HG02943 (cell line): Measurements from ENCODE around the gene CALB2.
"Not testable (repeated sequence)": the region's sequence is repeated elsewhere in the genome, so short reads cannot be mapped to it uniquely, and the experiment has no call there.

Experiments used
- ATAC-seq: cut with Tn5 transposase; IDR thresholded peaks from one replicate; pipeline ENCODE4 v1.9.1; 2021; ENCODE audit warnings: mild to moderate bottlenecking, low read depth, moderate library complexity; ENCODE audit not compliant: unreplicated experiment

The CALB2 gene

DNA sequence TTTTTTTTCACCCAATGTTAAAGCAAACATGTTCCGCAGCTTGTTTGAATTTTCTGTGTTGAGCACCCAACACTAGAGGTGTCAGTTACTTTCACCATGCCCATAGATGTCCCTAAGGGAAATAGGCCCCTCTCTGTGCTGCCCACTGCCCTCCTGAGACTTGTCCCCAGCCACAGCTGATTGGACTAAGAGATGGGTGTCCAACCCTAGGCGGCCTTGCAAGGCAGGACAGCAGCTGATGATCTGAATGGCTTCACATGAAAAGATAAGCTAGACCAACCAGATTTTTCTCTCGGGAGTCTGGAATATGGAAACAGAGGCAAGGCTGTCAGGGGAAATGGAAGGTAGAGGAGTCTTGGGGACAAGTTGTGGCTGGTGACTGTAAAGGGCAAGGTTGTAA, 6.1 kb upstream of the CALB2 start:
- no peak for ATAC-seq

DNA sequence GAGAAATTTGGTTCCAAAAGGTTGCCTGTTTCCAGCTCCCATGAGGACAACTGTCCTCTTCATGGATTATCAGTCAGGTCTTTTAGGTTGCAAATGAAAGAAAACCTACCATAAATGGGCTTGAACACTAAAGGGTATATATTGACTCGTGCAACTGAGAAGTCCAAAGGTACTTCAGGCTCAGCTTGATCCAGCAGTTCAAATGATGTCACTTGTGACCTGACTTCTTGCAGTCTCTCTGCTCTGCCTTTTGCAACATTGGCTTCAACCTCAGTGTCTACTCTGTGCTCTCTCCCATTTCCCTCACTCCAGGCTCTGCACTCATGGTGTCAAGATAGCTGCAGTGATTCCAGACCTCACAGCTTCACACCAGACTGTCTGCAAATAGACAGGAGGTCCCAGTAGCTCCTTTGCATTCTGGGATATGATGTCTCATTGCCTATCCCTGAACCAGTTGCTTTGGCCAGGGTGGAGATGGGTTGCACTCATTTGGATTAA, 5.5 kb upstream of the CALB2 start:
- no peak for ATAC-seq

DNA sequence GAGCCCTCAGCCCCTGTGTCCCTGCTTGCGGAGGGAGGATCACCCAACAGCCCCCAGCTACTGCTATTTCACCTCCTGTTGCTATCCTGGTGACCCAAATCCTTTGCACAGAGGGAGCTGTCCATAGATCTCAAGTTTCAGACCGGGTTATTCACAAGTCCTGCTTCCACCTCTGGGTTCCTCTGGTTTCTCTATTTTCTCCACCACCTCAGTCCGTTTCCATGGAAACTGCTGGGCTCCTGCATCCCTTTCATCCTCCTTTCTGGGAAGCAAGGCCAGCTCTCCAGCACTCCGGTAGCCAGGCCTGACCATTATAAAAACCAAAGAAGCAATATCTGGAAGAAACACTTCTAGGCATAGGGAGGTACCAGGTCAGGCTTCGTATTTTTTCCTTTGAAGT, 4.8 kb upstream of the CALB2 start:
- no peak for ATAC-seq

DNA sequence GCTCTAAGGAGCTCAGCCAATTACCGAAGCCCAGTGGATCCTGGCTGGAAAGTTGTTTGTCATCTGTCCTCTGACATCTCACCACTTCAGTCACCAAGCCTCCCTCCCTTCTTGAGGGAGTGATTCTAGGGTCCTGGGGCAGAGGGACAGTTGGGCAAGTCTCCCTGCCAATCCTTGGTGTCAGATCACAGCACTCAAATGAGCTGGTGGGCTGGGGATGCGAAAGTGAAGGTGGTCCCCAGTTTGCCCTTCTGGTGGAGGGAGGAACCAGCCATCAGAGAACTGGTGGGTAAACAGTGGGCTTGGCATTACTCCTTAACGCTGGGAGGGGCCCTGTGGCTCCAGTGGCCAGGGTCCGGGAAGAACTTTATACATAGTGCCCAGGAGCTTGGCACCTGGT, 4.4 kb upstream of the CALB2 start:
- ATAC-seq, result no peak

DNA sequence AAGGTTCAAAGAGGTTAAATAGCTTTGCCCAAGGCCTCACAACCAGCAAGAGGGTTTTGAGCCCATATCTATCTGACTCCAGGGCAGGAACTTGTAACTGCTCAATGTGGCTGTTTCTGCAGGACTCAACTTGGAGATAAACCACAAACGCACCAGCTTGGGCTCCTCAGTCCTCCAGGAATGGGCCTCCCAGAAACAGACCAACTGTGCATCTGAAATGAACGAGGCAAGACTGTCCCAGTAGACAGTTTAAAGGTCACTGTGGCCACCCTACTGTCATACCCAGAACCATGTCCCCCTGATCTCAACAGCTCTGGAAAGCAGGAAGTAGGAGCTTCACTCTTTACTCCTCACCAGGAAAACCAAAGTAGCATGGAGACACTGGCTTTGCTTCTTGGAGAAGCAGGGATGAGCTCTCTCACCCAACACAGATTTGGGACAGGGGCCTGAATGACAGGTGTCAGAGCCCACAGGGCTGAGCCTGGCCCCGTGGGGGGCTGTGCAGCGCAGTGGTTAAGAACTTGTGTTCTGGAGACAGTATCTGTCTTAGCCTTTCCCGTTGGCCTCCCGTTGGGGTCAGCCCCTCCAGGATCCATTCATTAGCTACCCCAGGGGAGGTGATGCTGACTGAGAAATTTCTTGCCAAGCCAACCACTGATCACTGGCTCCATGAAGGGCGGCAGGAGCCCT, 2.3 kb upstream of the CALB2 start:
- no peak for ATAC-seq

DNA sequence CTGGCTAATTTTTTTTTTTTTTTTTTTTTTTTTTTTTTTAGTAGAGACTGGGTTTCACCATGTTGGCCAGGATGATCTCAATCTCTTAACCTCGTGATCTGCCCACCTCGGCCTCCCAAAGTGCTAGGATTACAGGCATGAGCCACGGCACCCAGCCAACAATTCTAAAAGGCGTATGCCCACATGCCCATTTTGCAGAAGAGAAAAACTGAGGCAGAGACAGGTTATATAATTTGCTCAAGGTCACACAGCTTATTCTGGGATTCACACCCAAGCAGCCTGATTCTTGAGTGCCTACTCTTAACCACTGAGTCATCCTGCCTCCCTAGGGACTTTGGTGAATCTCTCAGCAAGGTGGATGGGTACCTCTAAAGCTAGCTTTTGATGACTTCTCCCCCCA, 1.6 kb upstream of the CALB2 start:
- not testable (repeated sequence) for ATAC-seq

DNA sequence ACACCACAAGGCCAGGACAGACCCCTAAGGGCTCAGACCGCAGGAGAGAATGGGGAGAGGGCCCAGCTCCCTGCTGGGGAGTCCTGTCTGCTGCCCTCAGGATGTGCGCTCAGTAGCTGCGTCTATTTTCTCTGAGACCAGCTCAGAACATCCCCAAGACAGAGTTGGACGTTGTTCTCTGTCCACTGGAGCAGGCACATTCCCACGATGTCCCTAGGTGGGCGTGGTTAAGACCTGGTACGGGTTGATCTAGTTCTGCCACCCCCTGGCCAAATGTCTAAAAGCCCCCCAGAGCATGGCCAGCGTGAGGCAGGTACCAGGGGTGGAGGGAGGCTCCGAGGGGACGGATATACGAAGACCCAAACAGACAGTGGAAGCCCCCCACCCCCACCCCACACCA, 842 bp upstream of the CALB2 start:
- no peak for ATAC-seq

DNA sequence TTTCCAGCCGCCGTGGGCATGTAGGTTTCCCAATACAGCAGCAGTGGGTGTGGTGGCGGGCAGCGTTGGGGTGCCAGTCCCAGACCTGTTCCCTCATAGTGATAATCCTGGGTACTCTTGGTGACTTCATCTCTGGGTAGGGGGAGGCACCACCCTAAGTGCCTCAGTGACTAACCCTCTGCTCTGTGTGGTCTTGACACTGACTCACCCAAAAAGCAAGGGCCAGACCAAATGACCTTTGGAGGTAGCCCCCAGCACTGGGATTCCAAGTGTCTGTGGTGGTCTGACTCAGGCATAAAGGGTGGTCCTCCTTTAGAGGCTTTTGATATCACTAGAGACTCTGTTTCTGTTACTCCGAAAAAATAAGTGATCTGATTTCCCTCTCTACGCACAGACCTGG, 908 bp downstream of the CALB2 start:
- no peak for ATAC-seq

DNA sequence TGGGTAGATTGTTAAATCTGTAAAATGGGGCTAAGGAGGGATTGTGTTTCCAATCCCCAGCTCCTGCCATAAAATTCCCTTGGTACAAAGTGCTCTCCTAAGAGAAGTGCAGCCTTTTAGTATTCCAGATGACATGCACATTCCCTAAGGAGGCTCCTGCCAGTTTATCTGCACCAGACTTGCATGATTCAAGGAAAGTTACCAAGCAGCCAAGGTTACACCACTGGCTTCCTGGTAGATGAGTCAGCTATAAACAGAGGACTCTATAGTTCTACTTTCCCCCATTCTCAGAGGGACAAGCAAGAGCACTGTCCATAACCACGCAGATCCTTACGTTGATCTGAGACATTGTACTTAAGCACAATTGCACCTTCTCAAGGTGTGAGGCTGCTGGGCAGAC, 1.9 kb downstream of the CALB2 start:
- no peak for ATAC-seq

DNA sequence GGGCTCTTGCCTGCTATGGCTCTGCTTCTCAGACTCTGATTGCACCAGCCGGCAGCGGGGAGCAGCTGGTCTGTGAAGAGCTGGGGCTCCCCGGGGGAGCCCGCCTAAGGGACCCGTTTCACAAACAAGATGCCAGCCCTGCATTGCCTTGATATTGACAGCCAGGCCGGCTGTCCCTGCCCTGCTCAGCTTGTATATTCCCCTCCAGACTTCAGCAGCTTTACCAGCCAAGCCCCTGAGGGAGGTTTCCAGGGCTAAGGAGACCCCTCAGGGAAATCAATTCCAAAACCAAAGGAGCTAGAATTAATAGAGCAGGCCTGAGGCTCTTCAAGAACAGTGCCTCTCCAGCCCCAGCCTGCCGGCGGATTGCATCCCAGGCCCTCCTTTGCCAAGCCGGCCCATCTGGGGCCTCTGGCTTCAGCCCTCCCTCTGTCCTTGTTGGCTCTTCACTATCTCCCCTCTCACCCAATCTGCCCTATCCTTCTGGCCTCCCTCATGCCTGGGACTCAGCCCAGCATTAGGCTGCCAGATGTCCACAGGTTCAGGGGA, 5.7 kb downstream of the CALB2 start:
- no peak for ATAC-seq

DNA sequence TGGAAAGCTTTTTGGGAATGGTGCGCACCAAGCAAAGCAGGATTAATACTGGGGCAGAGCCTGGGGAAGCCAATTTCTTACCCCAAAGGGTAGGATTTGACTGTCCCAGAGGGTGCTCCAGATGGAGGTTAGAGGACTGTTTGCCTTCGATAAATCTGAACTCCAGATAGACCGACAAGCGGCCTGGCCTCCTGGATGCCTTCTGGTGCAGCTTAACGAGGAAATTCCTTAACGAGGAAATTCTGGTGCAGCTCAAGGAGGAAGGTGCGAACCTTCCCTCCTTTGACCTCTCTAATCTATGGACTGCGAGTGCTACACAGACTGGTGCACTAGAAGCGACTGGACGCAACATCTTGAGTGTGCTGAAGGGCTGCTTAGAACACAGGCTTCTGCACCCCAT, 6.5 kb downstream of the CALB2 start:
- no peak for ATAC-seq

DNA sequence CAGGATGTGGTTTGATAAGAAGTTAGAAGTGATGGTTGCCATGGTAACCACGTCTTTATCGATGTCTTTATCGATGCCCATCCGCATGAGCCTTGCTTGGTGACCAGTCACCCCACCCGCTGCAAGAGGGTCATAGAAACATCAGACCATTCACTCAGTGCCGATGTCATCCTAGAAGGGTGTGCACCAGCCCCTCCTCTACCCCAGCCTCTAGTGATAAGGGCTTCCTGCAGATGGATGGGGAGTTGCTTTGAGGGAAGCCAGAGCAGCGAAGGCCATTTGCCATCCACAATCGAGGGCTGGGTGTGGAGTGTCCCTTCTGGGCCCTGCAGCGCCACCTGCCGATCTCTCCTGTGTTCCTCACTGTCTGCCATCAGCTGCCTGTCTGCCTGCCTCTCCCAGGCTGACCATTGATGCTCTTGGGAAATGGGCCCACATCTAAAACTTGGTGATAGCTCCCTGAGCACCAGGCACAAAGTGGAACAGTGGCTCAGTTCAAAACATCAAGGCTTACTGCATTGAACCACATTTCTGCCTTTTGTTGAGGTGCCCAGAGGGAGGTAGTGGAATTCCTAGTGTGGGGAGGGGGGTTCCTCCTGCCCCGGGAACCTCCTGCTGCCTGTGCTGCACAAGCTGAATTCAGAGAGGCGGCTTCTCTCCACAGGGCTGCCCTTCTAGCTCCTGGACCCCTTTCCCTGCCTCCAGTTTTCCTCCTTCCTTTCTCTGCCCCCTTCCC, 8.9 kb downstream of the CALB2 start:
- no peak for ATAC-seq

DNA sequence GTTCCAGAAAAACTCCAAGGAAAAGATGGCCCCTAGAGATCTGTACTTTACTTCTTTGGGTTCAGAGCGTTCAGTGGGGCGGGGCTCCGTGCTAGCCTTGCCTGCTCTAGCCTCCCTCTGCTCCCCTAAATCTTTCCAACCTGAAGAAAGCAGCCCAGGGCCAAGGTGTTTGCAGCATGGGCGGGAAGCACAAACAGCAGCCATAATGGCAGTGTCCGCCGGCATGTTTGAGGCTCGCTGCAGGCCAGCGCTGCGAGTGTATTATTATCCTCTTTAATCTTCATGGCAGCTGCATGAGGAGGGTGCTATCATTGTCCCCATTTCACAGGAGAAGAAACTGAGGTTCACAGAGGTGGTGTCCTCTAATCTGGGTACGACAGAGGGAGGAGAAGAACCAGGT, 10.4 kb downstream of the CALB2 start:
- no peak for ATAC-seq

DNA sequence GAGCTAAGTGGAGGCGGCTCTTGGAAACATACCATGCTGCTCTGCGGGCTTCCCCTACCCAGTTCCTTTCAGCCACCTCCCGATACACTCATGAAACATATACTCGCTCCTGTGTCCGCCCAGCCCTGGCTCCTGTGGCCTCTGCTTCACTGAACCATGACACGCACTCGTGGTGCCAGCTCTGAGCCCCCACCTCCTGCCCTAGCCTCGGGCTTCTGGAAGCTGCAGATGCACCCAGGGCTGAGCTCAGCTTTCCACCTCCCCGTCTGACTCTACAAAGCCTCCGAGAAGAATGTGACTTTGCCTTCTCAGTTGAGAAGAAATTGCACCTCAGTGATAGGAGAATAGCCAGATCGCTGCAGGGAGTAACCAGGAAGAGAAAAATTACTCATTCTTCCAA, 11.0 kb downstream of the CALB2 start:
- ATAC-seq, result no peak

DNA sequence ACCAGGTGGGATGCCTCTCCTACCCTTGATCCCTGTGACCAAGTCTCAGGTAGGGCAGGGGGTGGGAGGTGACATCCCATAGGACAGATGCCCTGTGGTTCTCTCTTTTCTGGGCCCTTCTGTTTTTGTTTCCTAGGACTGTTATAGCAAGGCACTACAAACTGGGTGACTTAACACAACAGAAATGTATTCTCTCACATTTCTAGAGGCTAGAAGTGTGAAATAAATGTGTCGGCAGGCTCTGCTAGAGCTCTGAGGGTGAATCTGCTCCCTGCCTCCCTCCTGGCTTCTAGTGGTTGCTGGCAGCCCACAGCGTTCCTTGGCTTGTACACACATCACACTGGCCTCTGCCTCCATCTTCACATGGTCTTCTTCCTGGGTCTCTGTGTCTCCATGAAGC, 12.7 kb downstream of the CALB2 start:
- ATAC-seq, result no peak

DNA sequence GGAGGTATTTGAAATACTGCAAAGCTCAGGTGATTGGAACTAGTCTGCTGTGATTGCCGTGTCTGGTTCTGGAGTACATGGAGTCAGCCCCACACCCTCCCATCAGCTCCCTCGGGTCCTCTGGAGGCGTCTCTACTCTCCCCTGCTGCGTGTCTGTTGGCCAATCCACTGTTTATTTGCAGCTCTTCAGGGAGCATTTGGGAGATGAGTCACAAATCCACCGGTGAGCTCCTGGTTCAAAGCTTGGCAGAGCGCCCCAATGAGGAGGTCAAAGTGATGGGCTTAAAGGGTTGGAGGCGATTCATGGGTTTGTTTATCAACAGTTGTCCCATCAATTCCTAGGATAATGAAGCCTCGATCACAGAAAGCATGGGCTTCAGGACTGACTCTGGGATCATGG, 14.6 kb downstream of the CALB2 start:
- no peak for ATAC-seq

DNA sequence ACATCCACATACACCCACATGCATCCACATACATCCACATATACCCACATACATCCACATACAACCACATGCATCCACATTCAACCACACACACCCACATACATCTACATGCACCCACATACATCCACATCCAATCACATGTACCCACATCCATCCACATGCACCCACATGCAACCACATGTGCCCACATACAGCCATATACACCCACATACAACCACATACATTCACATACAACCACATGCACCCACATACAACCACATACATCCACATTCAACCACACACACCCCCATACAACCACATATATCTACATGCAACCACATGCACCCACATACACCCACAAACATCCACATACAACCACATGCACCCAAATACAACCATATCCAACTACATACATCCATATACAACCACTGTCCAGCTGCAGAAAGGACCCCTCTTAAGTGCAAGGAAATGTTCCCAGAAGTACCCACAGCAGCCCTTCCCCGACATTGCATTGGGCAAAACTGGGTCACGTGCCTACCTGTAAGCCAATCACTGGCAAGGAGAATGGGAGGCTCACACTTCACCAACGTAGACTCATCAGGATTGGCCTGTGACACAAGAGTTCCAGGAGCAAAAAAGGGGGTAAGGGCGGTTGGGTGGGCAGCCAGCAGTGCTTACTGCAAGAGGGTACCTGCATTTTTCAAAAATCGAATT, 18.1 kb downstream of the CALB2 start:
- no peak for ATAC-seq

DNA sequence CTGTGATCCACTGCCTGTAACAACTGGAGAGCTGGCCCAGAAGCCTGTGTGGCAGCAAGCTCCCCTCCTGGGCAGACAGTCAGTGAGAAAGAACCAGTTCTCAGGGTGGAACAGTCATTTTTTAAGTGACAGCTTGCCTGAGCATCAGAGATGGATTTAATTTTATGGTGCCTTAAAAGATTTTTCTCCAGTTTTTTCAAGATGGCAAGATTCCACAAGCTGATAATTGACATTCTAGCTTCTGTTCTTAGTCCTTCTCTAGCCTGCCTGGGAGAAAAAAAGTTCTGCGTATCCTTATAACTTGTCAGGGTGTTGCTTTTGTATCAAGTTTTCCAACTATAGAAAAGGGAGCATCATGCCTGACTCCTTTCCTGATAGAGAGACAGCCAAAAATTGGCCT, 21.2 kb downstream of the CALB2 start:
- no peak for ATAC-seq

DNA sequence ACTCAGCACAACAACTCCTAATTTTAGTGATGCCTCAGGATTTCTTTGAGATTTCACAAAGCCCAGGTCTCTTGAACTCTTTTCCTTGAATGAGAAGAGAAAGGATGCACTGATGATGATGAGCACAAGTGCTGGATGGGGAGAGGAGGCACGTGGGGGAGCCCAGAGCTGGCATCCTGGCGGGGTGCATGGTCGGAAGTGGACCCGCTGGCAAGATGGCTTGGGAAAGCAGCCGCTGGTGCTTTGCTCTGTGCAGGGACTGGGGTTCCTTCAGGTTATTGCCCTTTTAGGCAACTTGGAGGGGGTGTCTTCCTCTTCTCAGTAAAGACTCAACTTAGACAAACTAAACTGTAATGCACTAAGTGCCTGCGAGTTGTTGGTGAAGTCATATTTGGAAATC, 22.3 kb downstream of the CALB2 start:
- ATAC-seq, result no peak

DNA sequence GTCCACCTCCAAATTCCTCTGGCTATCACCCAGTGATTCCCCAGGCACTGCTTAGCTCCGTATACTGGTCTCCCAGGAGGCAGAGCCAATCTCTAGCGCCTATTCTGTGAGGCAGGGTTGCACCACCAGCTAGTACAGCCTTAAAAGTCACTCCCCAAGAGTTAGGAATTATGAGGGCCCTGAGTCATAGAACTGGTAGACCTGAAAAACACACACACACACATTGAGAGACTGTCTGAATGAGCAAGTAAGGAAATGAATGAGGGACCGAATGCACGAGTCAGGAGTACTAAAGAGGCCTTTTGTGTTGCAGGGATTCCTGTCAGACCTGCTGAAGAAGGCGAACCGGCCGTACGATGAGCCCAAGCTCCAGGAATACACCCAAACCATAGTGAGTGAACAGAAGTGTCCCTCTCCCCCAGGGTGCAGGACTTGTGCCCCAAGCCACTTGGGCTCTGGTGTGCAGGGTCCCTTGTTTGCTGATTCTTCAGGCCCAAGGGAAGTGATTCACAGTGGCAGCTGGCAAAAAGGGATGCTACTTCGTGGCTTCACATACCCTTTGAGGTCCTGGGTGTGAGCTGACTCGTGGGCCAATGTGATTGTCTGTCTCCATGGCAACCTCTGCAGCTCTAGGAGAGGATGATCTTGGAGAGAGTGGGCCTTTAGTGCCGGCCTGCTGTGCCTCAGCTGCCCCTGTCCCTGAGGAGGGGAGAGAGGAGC, 24.7 kb downstream of the CALB2 start:
- ATAC-seq, result no peak
